GM18502 (cell line): Measurements from ENCODE around the gene RPL38.

Source experiments
- ATAC-seq: cut with Tn5 transposase; IDR thresholded peaks from one replicate; pipeline ENCODE4 v1.9.1; 2021; ENCODE audit warnings: mild to moderate bottlenecking; ENCODE audit not compliant: unreplicated experiment, poor library complexity

RPL38 gene

DNA sequence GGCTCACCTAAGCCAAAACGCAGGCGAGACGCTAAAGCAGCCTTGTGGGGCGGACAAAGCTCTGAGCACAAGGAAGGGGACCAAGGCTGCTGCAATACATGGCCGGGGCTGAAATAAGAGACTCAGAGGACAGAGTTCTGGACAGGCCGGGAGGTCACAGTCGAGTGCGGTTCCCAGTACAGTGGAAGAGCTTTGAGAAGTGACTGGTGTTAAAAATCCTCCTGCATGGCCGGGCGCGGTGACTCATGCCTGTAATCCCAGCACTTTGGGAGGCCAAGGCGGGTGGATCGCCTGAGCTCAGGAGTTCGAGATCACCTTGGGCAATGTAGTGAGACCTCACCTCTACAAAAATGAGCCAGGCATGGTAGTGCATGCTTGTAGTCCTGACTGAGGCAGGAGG lies 20.4 kb downstream of the RPL38 start:
- no peak for ATAC-seq

DNA sequence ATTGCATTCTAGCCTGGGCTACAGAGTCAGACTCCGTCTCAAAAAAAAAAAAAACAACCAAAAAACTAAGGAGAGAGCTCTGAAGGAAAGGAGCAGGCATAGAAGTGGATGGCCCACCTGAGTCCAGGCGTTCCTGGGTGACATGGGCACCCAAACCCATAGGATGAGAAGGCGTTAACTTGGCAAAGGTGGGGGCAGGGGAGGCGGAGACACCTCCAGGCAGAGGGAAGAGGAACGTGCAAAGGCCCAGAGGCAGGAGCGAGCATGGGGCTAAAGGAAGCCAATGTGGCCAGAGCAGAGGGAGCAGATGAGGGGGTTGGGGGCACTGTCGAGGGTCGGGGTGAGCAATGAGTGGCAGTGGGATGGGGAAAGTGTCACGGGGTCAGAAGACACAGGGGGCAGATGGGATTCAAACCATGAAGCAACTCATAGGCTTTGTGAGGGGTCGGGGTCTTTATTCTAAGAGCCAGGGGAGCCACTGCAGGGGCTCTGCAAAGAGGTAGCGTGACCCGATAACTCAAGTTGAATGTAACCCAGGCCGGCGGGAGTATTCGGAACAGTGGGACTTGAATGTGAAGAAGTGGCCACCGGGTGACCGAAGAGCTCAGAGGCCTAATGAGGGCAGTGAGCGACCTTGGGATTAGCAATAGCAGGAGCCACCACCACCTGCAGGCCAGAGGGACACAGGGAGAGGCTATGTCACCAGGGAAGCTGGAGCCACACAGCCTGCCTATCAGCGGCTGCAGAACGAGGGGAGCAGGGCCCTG lies 21.7 kb downstream of the RPL38 start:
- no peak for ATAC-seq

DNA sequence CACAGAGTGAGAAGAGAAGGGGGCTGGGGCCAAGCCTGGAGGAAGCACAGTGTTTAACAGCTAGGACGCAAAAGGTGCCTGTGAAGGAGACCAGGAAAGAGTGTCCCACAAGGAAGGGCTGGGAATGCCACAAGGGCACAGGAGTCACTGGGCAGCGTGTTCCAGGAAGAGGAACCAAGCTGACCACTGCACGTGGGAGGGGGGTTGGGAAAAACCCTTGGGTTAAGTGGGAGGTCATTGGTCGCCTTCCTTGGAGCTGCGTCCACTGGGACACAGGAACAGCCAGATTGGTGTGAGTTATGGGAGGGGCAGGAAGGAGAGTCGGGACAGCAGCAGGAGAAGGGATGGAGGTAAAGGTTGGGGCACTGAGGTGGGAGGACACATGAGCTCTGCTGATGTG lies 22.8 kb downstream of the RPL38 start:
- ATAC-seq, result no peak

DNA sequence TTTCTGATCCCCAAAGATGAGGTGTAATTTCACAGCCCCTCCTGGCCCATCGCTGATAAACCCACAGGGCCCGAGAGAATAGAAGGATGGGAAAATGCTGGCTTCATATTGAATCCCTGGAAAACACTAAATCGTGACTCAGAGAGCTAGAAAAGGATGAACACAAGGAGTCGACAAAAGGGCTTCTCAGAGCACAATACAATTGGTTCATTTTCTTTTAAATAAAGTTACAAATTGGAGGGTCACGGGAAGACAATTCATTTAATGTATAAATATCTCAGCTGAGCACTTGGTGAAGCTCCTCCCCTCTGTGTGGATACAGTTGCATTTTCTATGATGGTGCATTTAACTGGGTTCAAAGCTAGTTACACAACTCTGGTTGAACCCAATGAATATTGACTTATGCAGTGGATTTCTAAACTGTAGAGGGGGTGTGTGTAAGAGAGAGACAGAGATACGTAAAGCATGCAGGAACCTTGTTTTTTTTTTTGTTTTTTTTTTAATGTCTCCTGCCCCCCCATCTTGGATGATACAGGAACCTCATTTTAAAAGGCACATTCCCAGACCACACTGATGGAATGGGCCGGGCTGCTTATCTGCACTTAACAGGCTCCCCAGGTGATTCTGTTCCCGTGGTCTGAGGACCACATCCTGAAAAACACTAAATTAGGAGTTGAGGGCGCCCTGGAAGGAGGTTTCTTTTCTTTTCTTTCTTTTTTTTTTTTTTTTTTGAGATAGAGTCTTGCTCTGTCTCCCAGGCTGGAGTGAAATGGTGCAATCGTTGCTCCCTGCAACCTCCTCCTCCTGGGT lies 24.0 kb downstream of the RPL38 start:
- no peak for ATAC-seq

DNA sequence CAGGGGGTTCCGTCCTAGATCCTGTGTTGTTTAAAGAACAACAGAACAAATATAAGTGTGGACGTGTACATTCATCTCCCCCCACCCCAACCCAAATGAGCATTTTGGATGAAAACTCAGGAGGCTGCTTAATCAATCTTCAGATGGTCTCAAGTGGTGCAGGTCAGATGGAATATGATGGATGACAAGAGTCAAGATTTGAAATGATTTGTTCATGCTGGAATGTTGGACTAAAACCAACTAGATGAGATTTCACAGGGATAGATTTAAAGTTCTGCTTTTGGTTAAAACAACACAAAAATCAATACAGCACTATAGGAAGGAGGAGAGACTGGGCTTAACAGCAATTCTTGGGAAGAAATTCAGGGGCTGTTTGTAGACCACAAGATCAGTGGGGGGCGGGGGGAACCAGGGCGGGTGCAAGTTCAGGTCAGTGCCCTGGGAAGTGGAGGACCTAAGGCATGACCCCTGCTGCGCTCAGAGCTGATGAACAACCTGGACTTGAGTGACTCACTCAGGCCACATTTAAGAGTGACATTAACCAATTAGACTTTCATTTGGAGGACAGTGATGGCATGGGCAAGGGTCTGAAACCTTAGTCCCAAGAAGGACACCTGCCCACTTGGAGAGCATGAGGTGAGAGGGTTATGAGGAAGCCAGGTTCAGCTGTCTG lies 25.0 kb downstream of the RPL38 start:
- no peak for ATAC-seq

DNA sequence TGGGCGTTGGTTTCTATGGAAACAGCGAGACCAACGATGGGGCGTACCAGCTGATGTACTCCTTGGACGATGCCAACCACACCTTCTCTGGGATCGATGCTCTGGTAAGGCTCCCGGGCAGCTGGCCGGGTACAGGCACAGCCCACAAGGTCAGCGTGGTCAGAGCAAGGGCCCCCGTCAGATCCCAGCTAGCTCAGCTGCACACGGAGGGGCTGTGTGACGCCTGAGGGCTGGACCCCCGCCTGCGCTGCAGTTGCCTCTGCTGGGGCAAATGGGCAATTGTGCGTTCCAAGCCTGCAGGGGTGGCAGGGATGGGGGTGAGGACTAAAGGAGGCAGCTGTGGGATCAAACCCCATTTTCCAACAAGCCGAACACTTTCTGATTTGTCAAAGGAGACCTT lies 27.4 kb downstream of the RPL38 start:
- ATAC-seq, result no peak

DNA sequence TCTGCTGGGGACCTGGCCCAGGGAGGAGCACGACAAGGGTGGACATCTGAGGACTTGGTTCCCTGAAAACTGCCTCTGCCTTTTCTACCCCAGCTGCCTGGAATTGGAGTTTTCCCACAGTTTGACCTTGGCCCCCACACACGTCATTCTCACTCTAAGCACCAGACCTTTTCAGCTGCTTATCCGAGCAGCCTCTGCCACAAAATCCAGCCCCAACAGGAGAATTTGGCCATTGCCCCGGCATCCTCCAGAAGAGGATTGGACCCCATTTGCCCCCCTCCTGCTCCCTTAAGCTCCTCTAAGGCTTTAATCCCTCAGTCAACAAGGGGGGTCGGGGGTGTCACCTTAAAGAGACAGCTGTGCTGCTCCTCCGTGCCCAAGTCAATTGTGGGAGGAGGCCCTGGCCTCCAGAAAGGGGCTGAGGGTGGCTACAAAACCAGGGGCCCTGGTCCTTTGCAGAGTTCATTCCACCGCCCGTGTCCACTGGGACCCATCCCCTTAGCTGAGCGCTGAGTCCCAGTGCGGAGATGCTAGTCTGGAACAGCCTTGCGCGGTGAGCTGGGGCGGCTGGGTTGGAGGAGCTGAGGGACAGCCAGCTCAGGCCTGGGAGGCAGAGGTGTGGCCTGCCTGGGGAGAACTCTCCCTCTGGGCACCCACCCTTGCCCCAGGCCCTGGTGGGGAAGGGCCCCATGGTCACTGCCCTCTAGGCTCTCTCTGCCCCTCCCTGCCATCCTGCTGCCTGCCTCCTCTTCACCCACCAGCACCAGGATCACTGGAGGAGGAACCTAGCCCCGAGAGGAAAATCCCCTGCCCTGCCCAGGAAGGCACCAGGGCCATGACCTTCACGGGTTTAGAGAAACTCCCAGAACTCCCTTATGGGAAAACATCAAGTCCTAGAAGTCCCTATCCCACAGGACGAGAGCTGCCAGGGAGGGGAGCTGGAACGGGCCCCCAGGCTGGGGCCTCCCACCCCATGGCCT lies 28.7 kb downstream of the RPL38 start:
- no peak for ATAC-seq

DNA sequence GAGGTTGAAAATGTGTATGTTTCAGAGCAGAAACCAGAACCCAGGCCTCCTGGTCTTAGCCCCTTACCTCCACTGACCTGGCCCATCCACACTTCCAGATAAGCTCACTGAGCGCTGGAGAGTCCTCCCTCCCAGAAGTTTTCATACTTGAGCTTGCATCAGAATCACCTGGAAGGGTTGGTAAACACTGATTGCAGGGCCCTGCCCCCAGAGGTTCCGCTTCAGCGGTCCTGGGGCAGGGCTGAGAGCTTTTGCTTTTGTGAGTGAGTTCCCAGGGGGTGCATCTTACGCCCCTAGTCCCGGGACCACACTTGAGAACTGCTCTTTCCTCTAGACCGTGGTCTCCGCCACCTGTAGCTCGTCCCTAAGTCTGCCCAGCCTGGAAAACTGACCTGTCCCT lies 30.5 kb downstream of the RPL38 start:
- ATAC-seq, result no peak

DNA sequence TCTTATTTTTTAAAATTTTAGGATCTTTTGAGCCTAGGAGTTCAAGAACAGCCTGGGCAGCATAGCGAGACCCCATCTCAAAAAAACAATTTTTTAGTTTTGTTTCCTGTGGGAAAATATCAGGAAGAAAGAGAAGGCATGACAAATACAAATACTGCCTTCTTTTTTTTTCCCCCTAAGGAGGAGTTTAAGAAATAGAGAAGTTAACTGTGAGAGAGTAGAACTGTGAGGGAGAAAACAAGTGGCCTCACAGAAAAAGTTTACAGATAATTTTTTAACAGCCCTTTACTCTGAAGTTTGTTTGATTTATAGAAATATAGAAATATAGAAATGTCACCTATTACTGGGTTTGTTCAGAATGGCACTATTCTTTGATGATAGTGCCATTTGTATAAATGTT lies 31.0 kb downstream of the RPL38 start:
- ATAC-seq, result no peak

DNA sequence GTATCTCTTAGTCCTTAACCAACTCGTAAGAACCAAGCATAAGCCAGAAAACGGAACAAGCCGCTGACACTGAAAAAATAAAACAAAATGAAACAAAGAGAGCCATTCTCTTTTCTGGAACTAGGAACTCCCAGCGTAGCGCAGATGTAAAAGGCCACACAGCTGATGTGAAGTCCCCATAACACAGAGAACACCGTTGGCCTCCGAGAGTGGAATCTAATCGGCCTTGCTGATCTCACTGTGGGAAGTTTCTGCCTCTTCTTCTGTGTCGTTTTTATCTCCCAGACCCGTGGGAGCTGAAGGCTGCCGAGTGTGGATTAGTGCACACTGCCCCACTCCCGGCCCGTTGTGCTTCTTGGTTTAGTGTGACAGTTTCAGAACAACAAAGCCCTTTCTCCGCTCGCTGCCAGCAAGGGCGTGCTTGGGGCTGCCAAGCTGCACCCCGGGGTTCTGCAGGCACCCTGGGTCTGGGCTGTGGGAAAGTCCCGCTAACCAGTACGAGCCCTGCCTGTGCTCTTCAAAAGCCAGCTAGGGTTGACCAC lies 31.6 kb downstream of the RPL38 start:
- ATAC-seq, result no peak

DNA sequence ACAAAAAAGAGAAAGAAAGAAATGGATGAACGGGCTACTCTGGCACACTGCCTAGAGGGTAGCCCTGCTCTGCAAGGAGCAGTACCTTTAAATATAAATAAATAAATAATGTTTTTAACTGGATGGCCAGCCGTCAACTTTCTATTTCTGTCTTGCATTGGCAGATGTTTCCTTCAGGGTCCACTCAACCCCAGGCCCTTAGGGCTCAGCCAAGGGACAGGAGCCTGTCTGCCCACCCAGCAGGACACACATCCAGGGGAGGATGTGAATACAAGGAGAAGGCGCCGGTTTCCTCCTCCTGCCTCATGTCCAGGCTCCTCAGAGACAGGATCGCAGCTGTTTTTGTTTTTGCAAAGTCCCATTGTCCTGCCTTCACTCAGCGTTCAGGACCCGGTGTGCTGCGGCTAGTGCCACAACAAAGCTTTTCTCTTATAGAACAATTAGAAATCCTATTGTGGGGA lies 32.5 kb downstream of the RPL38 start:
- no peak for ATAC-seq

DNA sequence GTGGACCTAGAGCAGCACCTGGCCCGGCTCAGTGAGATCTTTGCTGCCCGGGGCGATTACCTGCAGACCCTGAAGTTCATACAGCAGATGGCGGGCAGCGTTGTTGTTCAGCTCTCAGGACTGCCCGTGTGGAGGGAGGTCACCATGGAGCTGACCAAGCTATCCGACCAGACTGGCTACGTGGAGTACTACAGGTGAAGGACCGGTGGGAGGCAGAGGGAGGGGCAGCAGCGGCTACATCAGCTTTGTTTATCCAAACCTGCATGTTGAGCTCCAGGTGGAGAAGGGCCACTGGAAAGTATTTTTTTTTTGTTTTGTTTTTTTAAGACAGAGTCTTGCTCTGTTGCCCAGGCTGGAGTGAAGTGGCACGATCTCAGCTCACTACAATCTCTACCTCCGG lies 33.8 kb downstream of the RPL38 start:
- no peak for ATAC-seq

DNA sequence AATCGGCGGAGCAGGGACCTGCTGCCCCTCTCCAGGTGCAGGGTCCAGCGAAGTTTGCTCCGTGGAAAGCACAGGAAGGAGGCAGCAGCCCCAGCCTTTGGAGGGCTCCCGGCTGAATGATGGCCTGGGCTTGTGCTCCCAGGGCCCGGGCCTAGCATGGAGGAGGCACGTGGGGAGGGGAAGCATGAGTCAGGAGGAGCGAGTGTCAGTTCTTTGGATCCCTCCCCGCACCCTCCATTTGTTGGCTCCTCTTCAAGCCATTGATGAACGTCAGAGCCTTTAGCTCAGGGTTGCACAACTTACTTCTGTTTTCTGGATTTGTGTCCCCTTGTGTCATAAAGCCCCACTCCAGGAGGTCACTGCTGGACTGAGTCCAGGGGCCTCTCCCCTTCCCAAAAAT lies 35.7 kb downstream of the RPL38 start:
- no peak for ATAC-seq

DNA sequence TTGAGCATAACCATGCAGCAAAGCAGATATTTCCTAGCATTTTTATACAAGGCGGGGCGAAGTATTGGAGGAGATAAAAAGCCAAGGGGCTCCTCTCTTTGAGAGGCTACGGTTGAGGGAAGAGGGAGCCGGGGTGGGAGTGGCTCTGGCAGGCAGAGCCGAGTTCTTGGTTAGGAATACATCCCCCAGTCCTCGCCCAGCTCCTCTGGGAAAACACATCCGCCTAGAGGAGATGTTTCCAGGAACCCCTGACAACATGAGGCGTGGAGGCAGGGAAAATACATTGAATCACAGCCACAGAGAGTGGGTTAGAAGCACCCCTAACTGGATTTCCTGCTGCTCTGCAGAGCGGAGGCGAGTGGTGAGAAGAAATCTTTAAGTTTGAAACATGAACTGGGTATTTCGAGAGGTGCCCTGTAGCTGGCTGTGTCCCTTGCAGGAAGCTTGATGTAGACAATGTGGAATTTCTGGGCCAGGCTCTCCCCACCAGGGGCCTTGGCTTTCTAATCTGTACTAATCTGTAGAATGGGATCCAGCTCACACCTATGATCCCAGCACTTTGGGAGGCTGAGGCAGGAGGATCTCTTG lies 37.2 kb downstream of the RPL38 start:
- no peak for ATAC-seq

DNA sequence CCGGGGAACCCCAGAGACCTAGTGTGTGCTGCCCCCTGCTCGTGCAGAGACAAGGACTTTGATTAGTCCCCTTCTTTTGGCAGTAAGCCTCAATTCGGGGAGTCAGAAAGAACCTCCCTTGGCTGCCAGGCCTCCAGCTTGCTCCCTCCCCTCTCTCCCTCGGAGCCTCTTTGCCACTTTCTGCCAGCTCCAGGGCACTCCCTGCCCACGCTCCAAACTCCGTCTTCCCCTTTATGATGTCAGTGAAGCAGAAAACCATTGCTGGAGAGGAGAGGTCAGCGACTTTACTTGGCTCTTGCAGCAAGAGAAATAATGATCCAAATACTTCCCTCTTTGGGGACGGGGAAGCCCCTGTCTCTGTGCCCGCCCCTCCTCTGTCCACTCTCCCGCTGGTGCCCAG lies 38.0 kb downstream of the RPL38 start:
- no peak for ATAC-seq

DNA sequence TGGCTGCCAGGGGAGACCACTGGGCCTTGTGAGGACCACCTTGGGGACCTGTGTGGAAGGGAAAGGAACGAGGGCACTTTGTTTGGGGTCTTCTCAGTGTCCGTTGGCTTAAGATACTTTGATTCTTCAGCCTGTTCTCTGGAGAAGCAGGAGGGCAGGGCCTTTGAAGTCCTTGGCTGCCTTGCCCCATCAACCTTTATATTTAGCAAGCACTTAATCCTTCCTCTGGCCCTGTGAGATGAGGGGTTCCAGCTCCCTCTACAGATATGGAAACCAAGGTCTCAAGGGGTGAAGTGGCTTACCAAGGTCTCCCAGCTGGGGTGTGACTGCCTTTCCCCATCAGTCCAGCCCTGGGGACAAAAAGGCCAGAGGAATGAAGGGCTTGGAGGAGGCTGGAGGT lies 38.4 kb downstream of the RPL38 start:
- no peak for ATAC-seq

DNA sequence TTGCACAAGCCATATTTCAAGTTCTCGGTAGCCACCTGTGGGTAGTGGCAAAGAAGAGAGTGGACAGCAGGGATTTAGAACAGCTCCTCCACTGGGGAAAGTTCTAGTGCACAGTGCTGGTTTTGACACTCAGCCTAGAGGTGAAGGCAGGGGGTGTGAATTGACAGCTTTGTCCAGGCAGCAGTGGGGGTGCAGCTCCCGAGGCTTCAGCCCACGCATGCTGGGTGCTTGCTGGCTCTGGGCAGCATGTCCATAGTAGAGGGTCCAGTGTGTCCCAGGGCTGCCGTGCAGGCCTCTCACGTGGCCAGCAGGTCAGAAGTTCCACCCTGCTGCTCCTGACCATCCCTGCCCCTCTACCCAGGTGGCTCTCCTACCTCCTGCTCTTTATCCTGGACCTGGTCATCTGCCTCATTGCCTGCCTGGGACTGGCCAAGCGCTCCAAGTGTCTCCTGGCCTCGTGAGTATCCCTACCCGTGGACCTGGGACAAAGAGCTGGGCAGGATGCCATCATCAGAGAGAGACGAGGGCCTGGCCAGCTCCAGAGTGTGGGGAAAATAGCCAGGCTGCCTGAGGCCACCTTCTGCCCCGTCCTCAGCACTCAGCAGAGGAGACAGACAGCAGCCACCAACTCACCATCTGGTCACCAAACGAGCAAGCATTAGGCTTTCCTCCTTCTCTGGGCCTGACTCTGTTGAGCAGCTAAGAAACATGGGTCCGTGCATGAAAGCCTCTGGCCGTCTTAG lies 39.7 kb downstream of the RPL38 start:
- ATAC-seq, result no peak

DNA sequence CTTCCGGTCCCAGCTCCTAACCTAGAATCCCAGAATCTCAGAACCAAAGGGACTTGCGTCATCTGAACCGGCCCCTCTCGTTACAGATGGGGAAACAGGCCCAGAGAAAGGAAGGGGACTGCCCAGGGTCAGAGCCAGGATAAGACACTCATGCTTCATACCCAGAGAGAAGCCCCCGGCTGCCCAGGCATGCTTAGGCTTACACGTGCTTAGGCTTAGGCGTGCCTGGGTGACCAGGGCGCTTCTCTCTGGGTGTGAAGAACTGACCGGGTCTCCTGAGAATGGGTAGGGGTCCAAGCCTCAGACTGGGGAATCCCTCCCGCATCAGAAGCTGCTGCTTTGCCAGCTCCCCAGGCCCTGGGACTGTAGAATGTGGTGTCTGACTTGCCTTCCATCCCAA lies 40.6 kb downstream of the RPL38 start:
- ATAC-seq, result no peak

DNA sequence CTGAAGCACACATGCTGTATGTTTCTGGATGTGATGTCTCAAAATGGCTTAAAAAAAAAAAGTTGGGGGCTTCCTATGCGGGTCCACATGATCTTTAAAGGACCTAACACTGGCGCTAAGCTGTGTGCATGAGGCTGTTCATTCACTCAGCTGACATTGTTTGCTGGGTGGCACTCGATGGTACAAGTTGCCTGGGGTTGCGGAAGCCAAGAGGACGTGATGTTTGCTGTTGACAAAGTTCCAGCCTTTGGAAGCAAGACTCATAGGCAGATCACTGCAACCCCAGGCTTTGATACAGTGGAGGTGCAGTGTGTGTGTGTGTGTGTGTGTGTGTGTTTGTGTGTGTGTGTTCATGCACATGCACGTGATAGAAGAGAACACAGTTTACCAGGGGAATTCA lies 41.1 kb downstream of the RPL38 start:
- ATAC-seq, result no peak
